ENCODE results near the gene MINK1.

- no peak for TF ChIP-seq CTCF (IDR thresholded peaks at IDR 0.05)
- TF ChIP-seq HDAC2 (IDR thresholded peaks at IDR 0.05): no peak
- TF ChIP-seq POLR2A (IDR thresholded peaks at IDR 0.05; ENCODE audit: low read length): no peak
- no peak for TF ChIP-seq JUN (IDR thresholded peaks at IDR 0.05)
Observed at GRCh38 chr17:4920351-4921048, 87.4 kb downstream of the MINK1 start.

All from A549 (cell line).